HepG2 (cell line): Measurements from ENCODE around the gene GPAT3. TPM values are rescaled to one million over a fixed set of nuclear protein-coding genes. Genes with fewer than 3 reads are reported as not detected.
A peak's percentile ranks its signal among the peaks of the same experiment; 100 is the strongest.

Experiments used
- AGO1 ChIP-seq: fragments of 200-400 bp; formaldehyde crosslinking; IDR thresholded peaks from 2 replicates; pipeline ENCODE4 v1.6.1; 2017; ENCODE audit warnings: mild to moderate bottlenecking, low read depth, low read length, moderate library complexity; ENCODE audit not compliant: poor library complexity, severe bottlenecking
- ASH2L ChIP-seq: fragments of 300-600, 200-600 bp; sonication (generic); IDR thresholded peaks from 2 replicates; pipeline ENCODE4 v1.7.0; 2017; ENCODE audit warnings: low read depth, mild to moderate bottlenecking, moderate library complexity, mixed read lengths, low read length; ENCODE audit not compliant: insufficient read length
- BORCS8-MEF2B ChIP-seq: sonication (generic); formaldehyde crosslinking; IDR thresholded peaks from 2 replicates; pipeline ENCODE4 v1.8.0; 2022; ENCODE audit warnings: mild to moderate bottlenecking, missing genetic modification reagents
- CHD2 ChIP-seq: IDR thresholded peaks from 2 replicates; pipeline ENCODE4 v1.6.1; 2011; ENCODE audit warnings: low read depth, low read length, improper control_type of control experiment
- DPF2 ChIP-seq: sonication (generic); formaldehyde crosslinking; IDR thresholded peaks from 2 replicates; pipeline ENCODE4 v1.4.0; 2020; ENCODE audit warnings: mild to moderate bottlenecking, low read depth, missing genetic modification reagents, borderline replicate concordance
- ERF ChIP-seq: IDR thresholded peaks from 2 replicates; pipeline ENCODE4 v1.6.1; 2018; ENCODE audit warnings: missing biosample characterization, missing genetic modification reagents
- HDAC2 ChIP-seq: sonication (generic); formaldehyde crosslinking; IDR thresholded peaks from 2 replicates; pipeline ENCODE4 v1.4.0; 2020; ENCODE audit warnings: missing genetic modification reagents
- KDM4B ChIP-seq: sonication (generic); formaldehyde crosslinking; IDR thresholded peaks from 2 replicates; pipeline ENCODE4 v1.4.0; 2020; ENCODE audit warnings: missing genetic modification reagents
- LCORL ChIP-seq, 2 experiments: fragments of 450-650 bp in 1 of 2; sonication (generic) in 1 of 2; formaldehyde crosslinking in 1 of 2; IDR thresholded peaks; 2 replicates each; pipeline versions ENCODE4 v1.5.0 to v1.6.1; 2017 to 2020; ENCODE audit warnings: antibody characterized with exemption in 1 of 2, missing genetic modification reagents in 1 of 2
- MAFK ChIP-seq, 2 experiments: IDR thresholded peaks in 1 of 2; conservative IDR thresholded peaks in 1 of 2; 2 replicates each; pipeline ENCODE4 v1.6.1; 2011; ENCODE audit warnings: improper control_type of control experiment in 2 of 2, low read length in 2 of 2
- NONO ChIP-seq, 2 experiments: fragments of 450-650 bp in 1 of 2; sonication (generic) in 1 of 2; formaldehyde crosslinking in 1 of 2; IDR thresholded peaks in 1 of 2; conservative IDR thresholded peaks in 1 of 2; 2 replicates each; pipeline versions ENCODE4 v1.6.1 to v1.8.0; 2017 to 2022; ENCODE audit warnings: mild to moderate bottlenecking in 1 of 2, missing genetic modification reagents in 1 of 2, moderate library complexity in 1 of 2
- PCBP1 ChIP-seq: fragments of 200-400 bp; formaldehyde crosslinking; IDR thresholded peaks from 2 replicates; pipeline ENCODE4 v1.6.1; 2017; ENCODE audit warnings: mild to moderate bottlenecking, low read depth, low read length, borderline replicate concordance
- SNRNP70 ChIP-seq: fragments of 200-400 bp; formaldehyde crosslinking; IDR thresholded peaks from 2 replicates; pipeline ENCODE4 v1.6.1; 2017; ENCODE audit warnings: mild to moderate bottlenecking, low read depth, low read length, moderate library complexity
- SP1 ChIP-seq, 2 experiments: fragments of 450-650 bp in 1 of 2; sonication (generic) in 1 of 2; formaldehyde crosslinking in 1 of 2; IDR thresholded peaks; 2 replicates each; pipeline versions ENCODE4 v1.4.0 to v1.6.1; 2016 to 2020; ENCODE audit warnings: missing genetic modification reagents in 1 of 2
- SP5 ChIP-seq: IDR thresholded peaks from 2 replicates; pipeline ENCODE4 v1.6.1; 2016; ENCODE audit warnings: low read depth, borderline replicate concordance
- U2AF2 ChIP-seq: fragments of 200-400 bp; formaldehyde crosslinking; IDR thresholded peaks from 2 replicates; pipeline ENCODE4 v1.6.1; 2017; ENCODE audit warnings: low read depth, mild to moderate bottlenecking, low read length
- ZNF34 ChIP-seq: sonication (generic); formaldehyde crosslinking; IDR thresholded peaks from 2 replicates; pipeline ENCODE4 v1.4.0; 2020; ENCODE audit warnings: mild to moderate bottlenecking, missing genetic modification reagents, borderline replicate concordance
- ZNF44 ChIP-seq: sonication (generic); formaldehyde crosslinking; IDR thresholded peaks from 2 replicates; pipeline ENCODE4 v1.5.1; 2020; ENCODE audit warnings: mild to moderate bottlenecking, missing genetic modification reagents
- ZNF451 ChIP-seq: sonication (generic); formaldehyde crosslinking; IDR thresholded peaks from 2 replicates; pipeline ENCODE4 v1.5.0; 2020; ENCODE audit warnings: mild to moderate bottlenecking, missing genetic modification reagents
- ZNF605 ChIP-seq: sonication (generic); formaldehyde crosslinking; IDR thresholded peaks from 2 replicates; pipeline ENCODE4 v1.8.0; 2022; ENCODE audit warnings: mild to moderate bottlenecking, missing genetic modification reagents
- polyA plus RNA-seq, 8 experiments: library from polyadenylated mRNA; depleted of rRNA in 3 of 8; stranded (reverse) in 7 of 8; unstranded in 1 of 8; fragments of >200 nt; fragmentation: Illumina TruSeq in 4 of 8; extraction: Trizol in 4 of 8; gene quantifications; 2 replicates each; pipeline versions ENCODE4 v1.2.1 to v1.2.3, GENCODE V29; 2011 to 2016; ENCODE audit warnings: low read depth in 4 of 8, missing spikeins in 1 of 8, mixed read lengths in 1 of 8; ENCODE audit not compliant: insufficient read depth in 1 of 8
- total RNA-seq, 5 experiments: library from RNA; depleted of rRNA; stranded (reverse); fragments of >200 nt; fragmentation: Illumina TruSeq; extraction: Trizol; gene quantifications; 2 replicates each; pipeline ENCODE4 v1.2.3, GENCODE V29; 2016; ENCODE audit warnings: low read depth in 1 of 5
- TF ChIP-seq, protein P1 (sequence below): fragments of 450-650 bp; IDR thresholded peaks from 2 replicates; pipeline ENCODE4 v1.6.1; 2016
- TF ChIP-seq, protein P2 (sequence below): sonication (generic); formaldehyde crosslinking; conservative IDR thresholded peaks from 2 replicates; pipeline ENCODE4 v1.4.0; 2020; ENCODE audit warnings: missing genetic modification reagents
- TF ChIP-seq, protein P3 (sequence below): sonication (generic); formaldehyde crosslinking; IDR thresholded peaks from 2 replicates; pipeline ENCODE4 v1.8.1; 2023; ENCODE audit warnings: missing genetic modification reagents, inconsistent platforms, borderline replicate concordance
- TF ChIP-seq, protein P4 (sequence below): sonication (generic); formaldehyde crosslinking; IDR thresholded peaks from 2 replicates; pipeline ENCODE4 v1.8.0; 2022; ENCODE audit warnings: missing genetic modification reagents, low read depth, mild to moderate bottlenecking, borderline replicate concordance

Gene GPAT3
- total and polyA plus RNA-seq, 2 of the 13 experiments (the other 11 are each of a cell fraction or from before 2014, with no cell fraction given): 2.4 to 2.6 TPM

DNA sequence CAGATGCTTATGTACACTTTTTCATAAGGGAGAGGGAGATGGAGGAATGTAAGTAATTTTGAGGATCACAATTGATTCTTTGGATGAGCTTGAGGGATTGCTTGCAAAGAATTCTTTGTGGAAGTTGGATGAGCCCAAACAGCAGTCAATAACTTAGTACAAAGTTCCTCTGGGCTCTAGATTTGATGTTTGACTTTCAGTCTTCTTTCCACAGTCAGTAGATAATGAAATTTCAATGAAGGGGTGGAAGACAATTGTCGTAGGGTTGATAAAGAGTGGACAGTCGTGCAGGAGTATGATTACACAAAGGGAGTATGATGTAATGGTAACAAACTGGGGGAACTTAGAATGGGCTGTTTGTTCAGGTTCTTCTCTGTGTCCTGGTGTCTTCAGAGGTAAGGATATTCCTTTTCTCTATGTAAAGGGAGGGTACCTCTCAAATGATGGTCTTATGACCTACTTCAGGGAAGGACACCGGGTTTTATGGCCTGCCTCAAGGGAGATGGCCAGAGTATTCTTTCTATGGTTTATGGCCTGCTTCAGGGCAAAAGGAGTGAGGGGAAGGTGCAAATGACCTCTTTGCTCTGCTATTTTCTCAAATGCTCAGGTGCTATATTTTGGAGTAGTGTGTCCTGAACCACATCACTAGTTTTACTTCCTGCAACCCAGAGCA is 49.3 kb upstream of the GPAT3 start (continued):
- TF ChIP-seq, protein P1, sequence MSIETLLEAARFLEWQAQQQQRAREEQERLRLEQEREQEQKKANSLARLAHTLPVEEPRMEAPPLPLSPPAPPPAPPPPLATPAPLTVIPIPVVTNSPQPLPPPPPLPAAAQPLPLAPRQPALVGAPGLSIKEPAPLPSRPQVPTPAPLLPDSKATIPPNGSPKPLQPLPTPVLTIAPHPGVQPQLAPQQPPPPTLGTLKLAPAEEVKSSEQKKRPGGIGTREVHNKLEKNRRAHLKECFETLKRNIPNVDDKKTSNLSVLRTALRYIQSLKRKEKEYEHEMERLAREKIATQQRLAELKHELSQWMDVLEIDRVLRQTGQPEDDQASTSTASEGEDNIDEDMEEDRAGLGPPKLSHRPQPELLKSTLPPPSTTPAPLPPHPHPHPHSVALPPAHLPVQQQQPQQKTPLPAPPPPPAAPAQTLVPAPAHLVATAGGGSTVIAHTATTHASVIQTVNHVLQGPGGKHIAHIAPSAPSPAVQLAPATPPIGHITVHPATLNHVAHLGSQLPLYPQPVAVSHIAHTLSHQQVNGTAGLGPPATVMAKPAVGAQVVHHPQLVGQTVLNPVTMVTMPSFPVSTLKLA: no peak
- TF ChIP-seq PCBP1: no peak
- no peak for TF ChIP-seq U2AF2
- TF ChIP-seq, protein P2, sequence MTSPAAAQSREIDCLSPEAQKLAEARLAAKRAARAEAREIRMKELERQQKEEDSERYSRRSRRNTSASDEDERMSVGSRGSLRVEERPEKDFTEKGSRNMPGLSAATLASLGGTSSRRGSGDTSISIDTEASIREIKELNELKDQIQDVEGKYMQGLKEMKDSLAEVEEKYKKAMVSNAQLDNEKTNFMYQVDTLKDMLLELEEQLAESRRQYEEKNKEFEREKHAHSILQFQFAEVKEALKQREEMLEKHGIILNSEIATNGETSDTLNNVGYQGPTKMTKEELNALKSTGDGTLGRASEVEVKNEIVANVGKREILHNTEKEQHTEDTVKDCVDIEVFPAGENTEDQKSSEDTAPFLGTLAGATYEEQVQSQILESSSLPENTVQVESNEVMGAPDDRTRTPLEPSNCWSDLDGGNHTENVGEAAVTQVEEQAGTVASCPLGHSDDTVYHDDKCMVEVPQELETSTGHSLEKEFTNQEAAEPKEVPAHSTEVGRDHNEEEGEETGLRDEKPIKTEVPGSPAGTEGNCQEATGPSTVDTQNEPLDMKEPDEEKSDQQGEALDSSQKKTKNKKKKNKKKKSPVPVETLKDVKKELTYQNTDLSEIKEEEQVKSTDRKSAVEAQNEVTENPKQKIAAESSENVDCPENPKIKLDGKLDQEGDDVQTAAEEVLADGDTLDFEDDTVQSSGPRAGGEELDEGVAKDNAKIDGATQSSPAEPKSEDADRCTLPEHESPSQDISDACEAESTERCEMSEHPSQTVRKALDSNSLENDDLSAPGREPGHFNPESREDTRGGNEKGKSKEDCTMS: no peak
- TF ChIP-seq ZNF34 (CRISPR knock-in tag): no peak
- TF ChIP-seq KDM4B (CRISPR knock-in tag): no peak
- TF ChIP-seq ZNF605: no peak
- 0 out of 2 replicates have a peak, but pooled peaks have one; percentile 13 for TF ChIP-seq HDAC2 (CRISPR knock-in tag)
- no peak for TF ChIP-seq AGO1
- no peak for TF ChIP-seq SP5 (CRISPR knock-in tag)
- TF ChIP-seq DPF2 (CRISPR knock-in tag): 0 out of 2 replicates have a peak, but pooled peaks have one; percentile 24
- no peak for TF ChIP-seq SP1 (IDR thresholded peaks at IDR 0.05)
- TF ChIP-seq SP1 (CRISPR knock-in tag; IDR thresholded peaks at IDR 0.05): no peak
- no peak for TF ChIP-seq ZNF451 (CRISPR knock-in tag)
- TF ChIP-seq MAFK (conservative IDR thresholded peaks at IDR 0.05 in 1 of 2, IDR thresholded peaks at IDR 0.05 in 1 of 2; ENCODE audit: low read length in 2 of 2): no peak
- TF ChIP-seq, protein P3, sequence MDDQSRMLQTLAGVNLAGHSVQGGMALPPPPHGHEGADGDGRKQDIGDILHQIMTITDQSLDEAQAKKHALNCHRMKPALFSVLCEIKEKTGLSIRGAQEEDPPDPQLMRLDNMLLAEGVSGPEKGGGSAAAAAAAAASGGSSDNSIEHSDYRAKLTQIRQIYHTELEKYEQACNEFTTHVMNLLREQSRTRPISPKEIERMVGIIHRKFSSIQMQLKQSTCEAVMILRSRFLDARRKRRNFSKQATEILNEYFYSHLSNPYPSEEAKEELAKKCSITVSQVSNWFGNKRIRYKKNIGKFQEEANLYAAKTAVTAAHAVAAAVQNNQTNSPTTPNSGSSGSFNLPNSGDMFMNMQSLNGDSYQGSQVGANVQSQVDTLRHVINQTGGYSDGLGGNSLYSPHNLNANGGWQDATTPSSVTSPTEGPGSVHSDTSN (CRISPR knock-in tag): no peak
- TF ChIP-seq SNRNP70: no peak
- TF ChIP-seq ASH2L: no peak
- TF ChIP-seq LCORL (IDR thresholded peaks at IDR 0.05): 0 out of 2 replicates have a peak, but pooled peaks have one; percentile 40
- no peak for TF ChIP-seq LCORL (CRISPR knock-in tag; IDR thresholded peaks at IDR 0.05)
- TF ChIP-seq CHD2: no peak
- TF ChIP-seq ERF (CRISPR knock-in tag): no peak
- TF ChIP-seq ZNF44 (CRISPR knock-in tag): no peak
- TF ChIP-seq BORCS8-MEF2B (CRISPR knock-in tag): no peak
- TF ChIP-seq, protein P4, sequence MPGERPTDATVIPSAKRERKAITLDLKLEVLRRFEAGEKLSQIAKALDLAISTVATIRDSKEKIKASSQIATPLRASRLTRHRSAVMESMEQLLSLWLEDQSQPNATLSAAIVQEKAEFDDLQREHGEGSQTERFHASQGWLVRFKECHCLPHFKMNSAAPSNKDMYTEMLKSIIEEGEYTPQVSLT (CRISPR knock-in tag): no peak
- TF ChIP-seq NONO (IDR thresholded peaks at IDR 0.05): no peak
- TF ChIP-seq NONO (CRISPR knock-in tag; conservative IDR thresholded peaks at IDR 0.05): no peak
